Activated T-cell treated with anti-CD3 and anti-CD28 coated beads for 1 hour (primary cell): ENCODE measurements around the gene ADPRHL1.

Experiments
- DNase-seq: peaks from one replicate; pipeline ENCODE4 v3.0.0-alpha.2; 2020; ENCODE audit warnings: low read depth

Gene ADPRHL1

DNA sequence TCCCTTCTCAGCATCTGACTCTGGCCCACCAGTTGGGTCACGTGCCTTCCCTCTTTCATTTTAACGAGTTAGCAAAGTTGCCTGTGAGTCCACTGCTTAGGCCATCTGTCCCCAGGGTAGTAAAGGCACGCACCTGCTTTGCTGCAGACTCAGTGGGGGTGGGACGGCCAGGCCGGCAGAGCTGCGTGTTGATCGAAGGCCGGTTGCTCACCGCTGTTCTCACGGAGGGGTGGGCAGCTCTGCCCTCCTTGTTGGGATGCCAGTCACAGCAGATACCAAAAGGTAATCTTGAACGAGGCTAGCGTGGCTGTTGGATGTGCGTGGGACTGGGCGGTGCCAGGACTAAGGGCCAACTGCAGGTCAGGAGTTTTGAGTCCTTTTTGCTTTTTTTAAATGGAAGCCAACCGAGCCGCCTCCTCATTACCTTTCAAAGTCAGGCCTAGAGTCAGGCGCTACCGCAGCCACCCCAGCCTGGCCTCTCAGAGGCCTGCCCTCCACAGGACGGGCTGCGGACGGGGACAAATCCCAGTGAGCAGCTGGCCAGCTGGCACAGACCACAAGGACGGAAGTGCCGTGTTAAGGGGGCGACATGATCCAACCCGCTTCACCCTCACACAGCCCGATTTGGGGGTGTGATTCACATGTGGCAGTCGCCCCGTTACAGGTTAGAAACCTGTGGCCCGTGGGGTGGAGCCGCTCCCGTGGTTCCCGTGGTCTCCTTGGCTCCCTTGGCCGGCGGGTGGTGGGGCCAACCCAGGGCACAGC is 20.6 kb downstream of the ADPRHL1 start:
- no peak for DNase-seq

DNA sequence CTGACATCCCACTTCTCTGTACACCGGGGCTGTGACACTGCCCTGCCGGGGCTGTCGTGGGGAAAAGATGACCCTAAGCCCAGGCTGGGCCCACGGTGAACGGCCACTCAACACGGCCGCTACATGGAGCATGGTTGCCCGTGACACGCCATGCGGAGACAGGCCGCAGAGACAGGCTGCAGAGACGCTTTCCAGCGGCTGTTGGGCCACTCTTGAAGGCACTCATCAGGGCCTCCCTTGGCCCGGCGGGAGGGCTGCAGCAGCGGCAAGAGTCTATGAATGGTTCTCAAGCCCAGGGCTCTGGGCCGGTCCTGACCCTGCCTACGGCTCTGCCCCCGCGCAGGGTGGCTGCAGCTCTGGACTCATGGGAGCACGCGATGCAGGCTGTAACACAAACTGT is 22.1 kb downstream of the ADPRHL1 start:
- no peak for DNase-seq

DNA sequence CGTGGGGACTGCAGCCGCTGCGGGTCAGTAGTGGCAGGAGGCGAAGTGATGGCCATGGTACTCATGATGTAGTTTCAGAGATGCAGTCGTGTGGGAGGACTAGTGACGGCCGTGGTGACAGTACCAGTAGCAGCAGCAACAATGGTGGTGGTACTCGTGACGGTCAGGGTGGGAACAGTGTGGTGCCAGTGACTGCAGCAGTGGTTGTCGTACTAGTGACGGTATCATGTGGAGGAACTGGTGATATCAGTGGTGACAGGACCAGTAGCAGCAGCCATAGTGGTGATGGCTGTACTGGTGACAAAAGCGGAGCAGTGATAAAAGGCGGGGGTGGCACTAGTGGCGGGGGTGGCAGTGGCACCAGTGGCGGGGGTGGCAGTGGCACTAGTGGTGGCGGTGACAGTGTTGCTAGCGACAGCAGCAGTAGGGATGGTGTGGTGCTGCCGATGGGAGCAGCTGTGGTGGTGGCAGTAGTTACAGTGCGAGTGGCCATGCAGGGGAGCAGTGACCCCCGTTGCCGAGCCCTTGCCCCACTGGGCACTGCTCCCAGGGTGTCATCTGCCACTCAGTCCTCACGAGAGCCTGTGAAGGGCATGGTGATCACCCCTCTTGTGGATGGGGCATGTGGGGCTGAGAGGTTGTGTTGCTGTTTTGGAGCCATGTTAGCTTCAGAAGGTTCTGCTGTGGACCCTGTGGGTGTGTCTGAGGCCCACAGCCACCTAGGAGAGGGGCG is 22.7 kb downstream of the ADPRHL1 start:
- DNase-seq, result no peak

DNA sequence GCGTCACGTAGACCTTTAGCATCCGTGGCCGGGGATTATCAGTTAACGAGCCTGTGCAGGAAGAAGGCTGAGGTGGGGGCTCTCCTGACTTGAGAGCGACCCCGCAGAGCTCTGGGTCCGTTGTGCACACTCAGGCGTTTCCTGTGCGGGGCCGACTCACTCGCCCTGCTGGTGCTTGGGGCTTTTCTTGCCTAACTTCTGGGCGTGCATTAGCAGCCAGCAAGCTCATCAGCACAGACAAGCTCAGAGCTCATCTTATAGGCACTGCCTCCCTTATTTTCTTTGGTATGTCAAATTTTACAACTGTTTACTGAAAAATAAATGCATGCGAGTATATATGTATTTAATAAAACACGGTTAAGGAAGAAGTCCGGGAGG is 23.7 kb downstream of the ADPRHL1 start:
- DNase-seq, result no peak

DNA sequence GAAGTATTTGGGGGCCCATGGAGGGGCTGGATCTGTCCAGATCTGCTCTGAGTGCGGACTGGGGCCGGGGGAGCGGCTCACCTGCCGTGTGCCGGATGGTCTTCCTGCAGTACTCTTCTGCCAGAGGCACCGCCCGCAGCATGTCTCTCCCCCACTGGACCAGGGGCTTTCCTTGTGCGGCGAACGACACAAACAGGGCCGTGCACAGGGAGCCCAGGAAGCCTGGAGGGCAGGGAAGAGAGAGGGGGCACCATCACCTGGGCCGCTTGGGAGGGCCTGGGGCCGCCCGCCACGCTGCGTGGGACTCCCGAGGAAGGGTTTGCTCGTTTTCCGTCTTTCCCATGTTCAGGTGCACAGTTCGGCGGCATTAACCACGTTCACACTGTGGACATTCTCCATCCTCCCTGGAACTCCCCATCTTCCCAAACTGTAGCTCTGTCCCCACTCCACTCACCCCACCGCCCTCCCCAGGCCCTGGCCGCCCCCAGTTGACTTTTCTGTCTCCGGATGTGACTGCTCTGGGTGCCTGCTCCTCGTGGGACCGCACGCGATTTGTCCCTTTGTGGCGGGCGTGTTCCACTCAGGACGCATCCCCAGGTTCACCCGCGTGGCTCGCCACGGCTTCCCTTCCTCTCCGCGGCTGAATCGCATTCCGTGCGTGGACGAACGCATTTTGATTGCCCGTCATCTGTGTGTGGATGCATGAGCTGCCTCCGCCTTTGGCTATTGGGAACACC is 24.2 kb downstream of the ADPRHL1 start:
- no peak for DNase-seq

DNA sequence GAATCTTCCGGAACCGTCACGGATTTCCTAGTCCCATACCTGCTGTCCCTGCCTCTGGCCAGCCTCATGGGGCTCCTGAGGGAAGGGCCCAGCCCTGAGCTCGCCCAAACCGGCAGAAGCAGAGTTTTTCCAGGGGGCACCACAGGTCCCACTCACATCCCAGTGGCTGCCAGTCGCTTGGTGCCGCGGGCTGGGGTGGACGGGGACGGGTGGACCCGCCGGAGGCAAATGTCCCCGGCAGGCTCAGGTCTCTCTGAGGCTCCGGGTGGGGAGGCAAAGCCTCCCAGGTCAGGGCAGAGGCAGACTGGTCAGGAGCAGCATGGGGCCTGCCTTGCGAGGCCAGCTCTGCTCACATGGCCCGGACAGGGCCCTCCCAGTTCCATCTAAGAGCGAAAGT is 24.8 kb downstream of the ADPRHL1 start:
- DNase-seq, result no peak

DNA sequence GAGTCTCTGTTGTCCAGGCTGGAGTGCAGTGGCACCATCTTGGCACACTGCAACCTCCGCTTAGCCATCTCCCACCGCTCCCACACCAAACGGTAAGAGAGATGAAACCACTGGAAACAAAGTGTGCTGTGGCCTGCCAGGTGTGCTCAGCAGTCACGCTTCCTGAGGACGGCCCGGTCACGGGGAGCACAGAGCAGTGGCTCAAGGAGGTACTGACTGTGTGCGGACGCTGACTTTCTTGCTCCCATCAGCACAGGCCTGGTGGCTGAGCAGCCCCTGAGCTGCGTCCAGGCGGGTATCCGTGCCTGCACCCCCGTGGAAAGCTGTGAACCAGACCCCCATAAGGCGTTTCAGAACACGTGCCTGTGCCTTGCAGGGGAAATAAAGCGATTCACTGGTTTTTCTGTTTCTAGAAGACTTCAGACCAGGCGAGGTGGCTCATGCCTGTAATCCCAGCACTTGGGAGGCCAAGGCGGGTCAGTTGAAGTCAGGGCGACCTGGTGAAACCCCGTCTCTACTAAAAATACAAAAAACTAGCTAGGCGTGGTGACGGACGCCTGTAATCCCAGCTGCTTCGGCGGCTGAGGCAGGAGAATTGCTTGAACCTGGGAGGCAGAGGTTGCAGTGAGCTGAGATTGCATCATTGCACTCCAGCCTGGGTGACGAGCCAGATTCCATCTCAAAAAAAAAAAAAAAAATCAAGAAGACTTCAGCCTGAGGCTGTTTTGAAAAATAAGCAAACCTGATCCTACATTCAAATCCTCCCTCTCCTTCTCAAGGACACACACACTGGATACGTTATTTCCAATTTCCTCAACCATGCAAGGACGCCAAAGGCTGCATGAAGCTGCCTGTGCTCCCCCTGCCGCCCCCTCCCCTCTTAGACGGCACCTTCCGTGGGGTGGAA is 25.5 kb downstream of the ADPRHL1 start:
- DNase-seq, result no peak

DNA sequence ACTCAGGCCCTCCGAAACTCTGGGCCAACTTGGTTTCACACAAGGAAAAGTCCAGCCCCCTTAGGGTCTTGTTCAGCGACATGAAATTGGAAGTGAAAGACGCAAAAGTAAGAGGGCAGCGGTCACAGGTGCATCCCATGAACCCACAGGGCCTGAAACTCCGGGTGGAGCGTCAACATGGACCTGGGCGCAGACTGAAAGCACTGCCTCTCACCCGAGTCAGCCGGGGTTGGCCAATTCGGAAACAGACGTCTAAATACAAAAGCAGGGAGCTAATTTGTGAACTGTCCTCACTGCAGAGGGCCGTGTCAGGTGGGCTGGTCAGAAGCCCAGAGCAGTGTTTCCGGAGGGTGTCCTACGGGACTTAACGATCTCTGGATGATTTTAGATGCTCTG is 26.7 kb downstream of the ADPRHL1 start:
- no peak for DNase-seq

DNA sequence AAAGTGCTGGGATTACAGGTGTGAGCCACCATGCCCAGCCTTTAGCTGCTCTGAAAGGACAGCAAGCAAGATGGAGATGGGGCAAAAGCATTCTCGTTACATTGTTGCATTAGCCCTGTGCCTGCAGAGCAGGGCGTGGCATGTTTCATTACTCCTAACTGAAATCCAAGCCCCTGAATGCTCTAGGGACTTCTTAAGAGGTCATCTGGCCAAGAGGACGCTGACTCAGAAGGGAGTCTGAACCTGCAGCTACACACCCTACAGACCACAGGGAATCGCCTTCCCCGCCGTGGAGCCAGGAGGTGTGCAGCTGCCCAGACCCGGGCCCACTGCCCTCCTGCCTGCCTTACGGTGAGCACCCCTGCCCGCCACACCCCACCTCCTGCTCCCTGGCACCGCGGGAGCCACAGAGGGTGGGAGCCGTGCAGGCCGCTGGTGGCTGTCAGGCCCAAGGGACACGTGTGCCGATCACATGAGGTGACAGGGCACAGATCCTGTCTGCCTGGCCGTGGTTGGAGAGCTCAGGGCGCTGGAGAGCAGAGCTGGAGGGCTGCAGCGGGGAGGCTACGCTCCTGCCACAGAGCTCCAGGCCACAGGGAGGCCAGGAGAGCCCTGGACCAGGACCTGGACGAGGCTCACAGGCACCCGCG is 27.2 kb downstream of the ADPRHL1 start:
- no peak for DNase-seq

DNA sequence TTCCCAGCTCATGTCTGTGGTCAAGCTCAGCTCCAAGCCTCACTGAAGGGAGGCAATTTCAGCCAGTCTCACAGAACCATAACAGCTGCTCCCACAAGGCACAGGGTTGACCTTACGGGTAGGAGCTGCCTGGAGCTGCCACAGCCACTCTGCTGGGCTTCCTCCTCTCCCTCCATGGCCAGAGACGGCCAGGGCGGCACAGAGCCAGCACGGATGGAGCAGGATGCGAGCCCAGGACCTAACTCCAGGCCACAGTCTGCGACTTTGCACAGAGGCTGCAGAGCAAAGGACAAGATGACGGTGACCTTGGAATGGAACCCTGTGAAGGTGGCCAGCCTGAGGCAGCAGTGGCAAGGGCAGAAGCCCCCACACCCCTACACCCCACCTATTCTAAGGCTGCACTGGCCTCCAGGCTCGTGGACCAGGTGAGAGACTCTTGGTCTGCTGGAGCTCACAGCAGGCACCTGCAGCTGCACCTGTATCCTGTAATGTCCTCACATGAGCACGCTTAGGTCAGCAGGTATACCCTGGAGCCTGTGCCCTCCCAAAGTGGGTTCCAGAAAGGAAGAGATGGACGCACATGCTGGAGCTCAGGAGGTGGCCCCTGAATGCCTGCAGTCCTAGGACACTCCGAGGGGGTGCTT is 29.6 kb downstream of the ADPRHL1 start:
- no peak for DNase-seq

DNA sequence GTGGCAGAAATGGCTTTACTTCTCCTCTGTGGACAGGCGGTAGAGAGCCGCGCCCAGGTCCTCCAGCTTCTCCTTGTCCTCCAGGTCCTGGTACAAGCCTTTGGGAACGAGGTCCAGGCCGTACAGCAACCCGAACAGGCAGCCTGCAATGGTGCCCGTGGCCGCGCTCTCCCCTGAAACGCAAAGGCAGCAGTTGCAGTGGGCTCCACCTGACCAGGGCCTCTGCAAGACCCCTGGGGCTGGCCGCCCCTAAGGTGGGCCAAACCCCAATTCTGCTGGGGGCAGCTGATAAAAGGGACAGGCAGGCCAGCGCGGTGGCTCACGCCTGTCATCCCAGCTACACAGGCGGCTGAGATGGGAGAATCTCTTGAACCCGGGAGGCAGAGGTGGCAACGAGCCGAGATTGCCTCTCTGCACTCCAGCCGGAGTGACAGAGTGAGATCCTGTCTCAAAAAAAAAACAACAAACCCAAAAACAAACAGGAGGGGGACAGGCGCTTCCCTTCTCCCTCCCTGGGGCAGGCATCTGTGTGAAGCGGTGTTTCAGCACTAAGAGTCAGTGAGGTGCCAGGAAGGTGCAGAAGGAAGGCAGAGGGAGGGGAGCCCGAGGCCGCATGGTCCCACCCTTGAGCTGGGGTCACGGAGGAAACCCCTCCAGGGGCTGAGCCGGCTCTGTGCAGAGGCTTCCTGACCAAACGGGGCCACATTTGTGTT is 30.3 kb downstream of the ADPRHL1 start:
- DNase-seq, result no peak

DNA sequence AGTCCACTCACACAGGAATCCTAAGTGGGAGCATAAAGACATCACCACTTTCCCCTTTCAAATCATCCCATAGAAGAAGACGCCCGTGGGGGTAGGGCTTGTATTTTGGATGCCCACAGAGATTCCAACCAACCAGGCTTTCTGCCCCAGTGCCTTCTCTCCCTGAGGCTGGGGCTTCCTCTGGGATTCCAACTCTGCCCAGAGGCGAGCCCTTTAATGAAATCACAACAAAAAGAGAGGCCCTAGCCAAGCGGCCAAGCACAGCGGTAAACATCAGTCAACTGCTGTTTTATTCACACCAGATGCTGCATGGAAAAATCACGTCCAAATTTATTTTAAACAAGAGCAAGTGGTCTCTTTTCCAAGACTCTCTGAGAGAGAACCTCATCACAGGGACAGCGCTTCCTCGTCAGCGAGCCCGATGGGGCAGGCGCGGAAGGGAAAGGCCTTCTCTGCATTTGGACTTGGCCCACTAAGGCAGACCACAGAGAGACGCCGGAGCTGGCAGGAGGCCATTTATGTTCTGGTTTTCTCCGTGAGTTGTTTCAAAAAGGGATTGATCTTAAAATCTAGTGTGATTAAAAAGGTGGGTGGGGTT is 31.5 kb downstream of the ADPRHL1 start:
- no peak for DNase-seq

DNA sequence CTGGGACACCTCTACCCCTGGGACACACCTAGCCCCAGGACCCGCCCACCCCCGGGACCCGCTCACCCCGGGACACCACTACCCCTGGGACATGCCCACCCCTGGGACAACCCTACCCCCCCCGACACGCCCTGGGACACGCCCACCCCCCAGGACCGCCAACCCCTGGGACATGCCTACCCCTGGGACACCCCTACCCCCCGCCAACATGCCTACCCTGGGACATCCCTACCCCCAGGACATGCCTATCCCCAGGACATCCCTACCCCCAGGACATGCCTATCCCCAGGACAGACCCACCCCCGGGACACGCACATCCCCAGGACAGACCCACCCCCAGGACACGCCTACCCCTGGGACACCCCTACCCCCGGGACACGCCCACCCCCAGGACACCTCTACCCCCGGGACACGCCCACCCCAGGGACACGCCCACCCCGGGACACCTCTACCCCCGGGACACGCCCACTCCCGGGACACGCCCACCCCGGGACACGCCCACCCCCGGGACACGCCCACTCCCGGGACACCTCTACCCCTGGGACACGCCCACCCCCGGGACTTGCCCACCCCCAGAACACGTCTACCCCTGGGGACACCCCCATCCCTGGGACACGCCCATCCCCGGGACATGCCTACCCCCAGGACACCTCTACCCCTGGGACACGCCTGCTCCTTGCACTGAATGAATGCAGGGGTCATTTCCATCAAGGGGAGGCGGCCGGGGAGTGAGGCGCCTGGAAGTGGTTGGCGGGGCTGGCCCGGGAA is 32.3 kb downstream of the ADPRHL1 start:
- DNase-seq, result no peak

DNA sequence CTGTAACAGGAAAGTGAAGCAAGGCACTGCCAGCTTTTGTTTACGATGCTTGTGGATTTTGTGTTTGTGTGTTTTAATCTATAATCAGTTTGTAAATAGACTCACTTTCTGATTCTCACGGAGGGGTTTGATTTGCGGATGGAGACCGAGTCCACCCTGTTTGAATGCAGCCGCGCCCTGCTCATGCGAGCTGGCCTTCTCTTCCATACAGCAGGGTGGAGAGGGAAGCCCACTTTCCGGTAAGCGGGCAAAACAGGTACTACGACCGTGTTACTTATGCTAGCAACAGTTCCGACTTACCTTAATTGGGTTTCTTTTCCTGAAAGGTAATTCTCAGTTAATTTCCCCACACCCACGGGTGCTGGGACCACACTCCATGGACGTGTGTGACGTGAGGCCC is 33.1 kb downstream of the ADPRHL1 start:
- no peak for DNase-seq

DNA sequence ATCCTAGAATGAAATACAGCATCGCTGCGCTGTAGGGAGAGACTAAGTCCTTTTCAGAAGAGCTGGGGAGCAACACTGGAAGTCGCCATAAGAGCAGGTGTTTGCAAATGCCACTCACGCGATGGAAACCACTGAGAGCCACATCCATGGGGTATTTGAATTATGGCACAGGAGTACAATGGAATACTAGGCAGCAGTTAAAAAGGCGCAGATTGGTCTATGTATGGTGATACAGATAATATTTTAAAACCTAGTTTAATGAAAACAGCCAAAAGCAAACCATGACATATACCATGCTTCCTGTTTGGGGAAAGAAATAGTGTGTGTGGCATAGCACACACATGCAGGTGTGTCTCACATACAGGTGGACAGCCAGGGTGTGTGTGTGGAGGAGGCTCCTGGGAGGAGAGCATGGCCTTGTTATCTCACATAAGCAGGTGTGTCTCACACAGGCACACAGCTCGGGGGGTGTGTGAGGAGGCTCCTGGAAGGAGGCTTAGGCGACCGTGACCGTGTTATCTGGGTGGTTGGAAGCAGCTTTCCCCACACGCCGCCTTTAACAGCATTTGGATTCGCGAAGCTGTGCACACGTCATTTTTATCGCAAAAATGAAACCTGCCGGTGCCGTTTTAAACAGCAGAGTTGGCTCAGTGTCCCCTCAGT is 33.6 kb downstream of the ADPRHL1 start:
- no peak for DNase-seq

DNA sequence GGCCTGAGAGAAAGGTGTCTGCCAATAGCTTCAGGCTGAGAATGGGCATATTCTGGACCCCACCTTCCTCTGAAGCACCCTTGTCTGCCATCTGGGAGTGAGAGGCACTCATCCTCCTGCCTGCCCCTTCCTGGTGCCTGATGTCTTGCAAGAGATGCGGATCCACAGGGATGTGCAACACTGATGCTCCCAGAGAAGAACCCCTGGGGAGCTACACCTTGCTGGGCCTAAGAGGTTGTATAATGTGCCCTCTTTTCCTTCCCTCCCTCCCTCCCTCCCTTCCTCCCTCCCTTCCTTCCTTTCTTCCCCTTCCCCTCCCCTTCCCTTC is 34.6 kb downstream of the ADPRHL1 start:
- DNase-seq, result no peak

DNA sequence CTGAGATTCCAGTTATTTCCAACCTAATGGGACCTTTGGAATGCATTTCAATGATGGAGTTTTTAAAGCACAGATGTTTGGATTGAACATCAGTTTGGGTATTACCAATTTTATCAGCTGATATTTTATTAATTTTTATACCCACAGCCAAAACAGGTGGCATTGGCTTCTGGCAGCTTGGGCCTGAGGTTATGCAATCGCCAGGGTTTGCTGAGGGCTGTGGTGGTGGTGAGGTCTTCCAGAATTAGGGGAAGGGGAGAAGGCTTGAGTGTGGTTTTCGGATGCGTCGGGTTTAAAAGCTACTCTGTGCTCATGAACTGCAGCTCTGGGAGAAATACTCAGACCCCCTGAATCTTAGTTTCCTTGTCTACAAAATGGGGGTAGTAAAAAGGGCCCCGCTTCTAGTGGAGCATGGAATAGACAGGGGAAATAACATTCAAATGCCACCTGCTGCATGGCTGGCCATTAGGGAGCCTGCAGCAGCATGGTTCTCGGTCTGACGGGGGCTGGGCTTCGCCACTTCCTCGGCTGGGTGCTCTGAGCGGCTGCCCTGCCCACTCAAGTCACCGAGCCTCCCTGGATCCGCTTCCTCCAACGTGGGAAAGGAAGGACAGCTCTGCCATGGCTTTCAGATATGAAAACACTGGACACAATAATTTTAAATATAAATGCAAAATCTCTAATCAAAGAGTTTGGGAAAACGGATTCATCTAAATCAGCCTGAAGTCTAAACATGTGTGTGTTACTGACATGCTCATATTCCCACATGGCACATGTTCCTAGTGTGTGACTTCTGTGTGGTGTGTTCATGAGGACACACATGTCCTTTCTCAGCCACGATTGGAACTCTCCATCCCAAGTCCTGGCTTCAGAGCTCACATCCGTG is 35.2 kb downstream of the ADPRHL1 start:
- DNase-seq, result no peak
